ENCODE results near the gene C10orf143. TPM values are rescaled to one million over a fixed set of nuclear protein-coding genes. Genes with fewer than 3 reads are reported as not detected.
A peak's percentile ranks its signal among the peaks of the same experiment; 100 is the strongest.
"Not testable (repeated sequence)": the region's sequence is repeated elsewhere in the genome, so short reads cannot be mapped to it uniquely, and the experiment has no call there.

C10orf143 gene
- total RNA-seq, 2 donors from 2014 or later: 3.1 to 3.2 TPM

GRCh38 chr10:130116942-130117341 lies 6.3 kb upstream of the C10orf143 start:
- DNase-seq (ENCODE audit: low spot score); intact Hi-C loops (cut with DNase I): not testable (repeated sequence)

GRCh38 chr10:130112821-130113220 lies 2.2 kb upstream of the C10orf143 start:
- intact Hi-C loops (cut with DNase I): no loop called here
- no peak for DNase-seq (ENCODE audit: low spot score)

GRCh38 chr10:130111852-130112180 lies 1.2 kb upstream of the C10orf143 start:
- intact Hi-C loops (cut with DNase I): no loop called here
- DNase-seq (ENCODE audit: low spot score): no peak

- DNase-seq (ENCODE audit: low spot score): peak; percentile 98
- intact Hi-C loops (cut with DNase I): no loop called here
Observed at GRCh38 chr10:130111113-130111851, 652 bp upstream of the C10orf143 start.

GRCh38 chr10:130109796-130110245 lies 809 bp downstream of the C10orf143 start:
- intact Hi-C loops (cut with DNase I): no loop called here
- DNase-seq (ENCODE audit: low spot score): no peak

- intact Hi-C loops (cut with DNase I): no loop called here
- no peak for DNase-seq (ENCODE audit: low spot score)
Observed at GRCh38 chr10:130108934-130109604, 1.6 kb downstream of the C10orf143 start.

- DNase-seq (ENCODE audit: low spot score); intact Hi-C loops (cut with DNase I): not testable (repeated sequence)
Observed at GRCh38 chr10:130108146-130108545, 2.5 kb downstream of the C10orf143 start.

GRCh38 chr10:130105724-130106123 lies 4.9 kb downstream of the C10orf143 start:
- intact Hi-C loops (cut with DNase I): no loop called here

GRCh38 chr10:130099344-130099743 lies 11.3 kb downstream of the C10orf143 start:
- intact Hi-C loops (cut with DNase I): no loop called here
- DNase-seq (ENCODE audit: low spot score): no peak

More at GRCh38 chr10:130105724-130106123, 4.9 kb downstream of the C10orf143 start:
- no peak for DNase-seq (ENCODE audit: low spot score)

- intact Hi-C loops (cut with DNase I); DNase-seq (ENCODE audit: low spot score): not testable (repeated sequence)
Observed at GRCh38 chr10:130090565-130090964, 20.1 kb downstream of the C10orf143 start.

GRCh38 chr10:130080461-130080814 lies 30.2 kb downstream of the C10orf143 start:
- no peak for DNase-seq (ENCODE audit: low spot score)
- intact Hi-C loops (cut with DNase I): no loop called here

GRCh38 chr10:130079614-130080460 lies 30.8 kb downstream of the C10orf143 start:
- no peak for DNase-seq (ENCODE audit: low spot score)
- intact Hi-C loops (cut with DNase I): no loop called here

GRCh38 chr10:130078120-130078519 lies 32.5 kb downstream of the C10orf143 start:
- no peak for DNase-seq (ENCODE audit: low spot score)
- intact Hi-C loops (cut with DNase I): no loop called here

- intact Hi-C loops (cut with DNase I): no loop called here
- DNase-seq (ENCODE audit: low spot score): no peak
Observed at GRCh38 chr10:130076681-130077080, 33.9 kb downstream of the C10orf143 start.

GRCh38 chr10:130074639-130075038 lies 36.0 kb downstream of the C10orf143 start:
- intact Hi-C loops (cut with DNase I): no loop called here
- DNase-seq (ENCODE audit: low spot score): no peak

- DNase-seq (ENCODE audit: low spot score): no peak
- intact Hi-C loops (cut with DNase I): no loop called here
Observed at GRCh38 chr10:130073912-130074311, 36.7 kb downstream of the C10orf143 start.

- intact Hi-C loops (cut with DNase I): no loop called here
- no peak for DNase-seq (ENCODE audit: low spot score)
Observed at GRCh38 chr10:130072247-130072646, 38.4 kb downstream of the C10orf143 start.

- intact Hi-C loops (cut with DNase I): no loop called here
- no peak for DNase-seq (ENCODE audit: low spot score)
Observed at GRCh38 chr10:130067893-130068292, 42.7 kb downstream of the C10orf143 start.

- intact Hi-C loops (cut with DNase I): no loop called here
Observed at GRCh38 chr10:130066743-130067142, 43.9 kb downstream of the C10orf143 start.

GRCh38 chr10:130065251-130065650 lies 45.4 kb downstream of the C10orf143 start:
- intact Hi-C loops (cut with DNase I): no loop called here
- DNase-seq (ENCODE audit: low spot score): no peak

More at GRCh38 chr10:130066743-130067142, 43.9 kb downstream of the C10orf143 start:
- no peak for DNase-seq (ENCODE audit: low spot score)

All from posterior vena cava (tissue), 2 donors.